ENCODE results near the gene KLKB1.

- TF ChIP-seq CTCF (IDR thresholded peaks at IDR 0.05) (no peak), POLR2A (IDR thresholded peaks at IDR 0.05) (no peak)
Measured at GRCh38 chr4:186203406-186203805, 23.9 kb upstream of the KLKB1 start.
